ENCODE measurements around the gene OXTR.

GRCh38 chr3:8732413-8732812, 37.0 kb downstream of the OXTR start:
- TF ChIP-seq CTCF (IDR thresholded peaks at IDR 0.05) (no peak), POLR2A (IDR thresholded peaks at IDR 0.05) (no peak)

Measured in vagina (tissue), 2 donors.